RKO (cell line): ENCODE results near the gene SLC13A5.
"Not testable (repeated sequence)": the region's sequence is repeated elsewhere in the genome, so short reads cannot be mapped to it uniquely, and the experiment has no call there.

Experiments
- DNase-seq: peaks from one replicate; pipeline ENCODE4 v3.0.0-alpha.2; 2016; ENCODE audit warnings: low spot score

The SLC13A5 gene

DNA sequence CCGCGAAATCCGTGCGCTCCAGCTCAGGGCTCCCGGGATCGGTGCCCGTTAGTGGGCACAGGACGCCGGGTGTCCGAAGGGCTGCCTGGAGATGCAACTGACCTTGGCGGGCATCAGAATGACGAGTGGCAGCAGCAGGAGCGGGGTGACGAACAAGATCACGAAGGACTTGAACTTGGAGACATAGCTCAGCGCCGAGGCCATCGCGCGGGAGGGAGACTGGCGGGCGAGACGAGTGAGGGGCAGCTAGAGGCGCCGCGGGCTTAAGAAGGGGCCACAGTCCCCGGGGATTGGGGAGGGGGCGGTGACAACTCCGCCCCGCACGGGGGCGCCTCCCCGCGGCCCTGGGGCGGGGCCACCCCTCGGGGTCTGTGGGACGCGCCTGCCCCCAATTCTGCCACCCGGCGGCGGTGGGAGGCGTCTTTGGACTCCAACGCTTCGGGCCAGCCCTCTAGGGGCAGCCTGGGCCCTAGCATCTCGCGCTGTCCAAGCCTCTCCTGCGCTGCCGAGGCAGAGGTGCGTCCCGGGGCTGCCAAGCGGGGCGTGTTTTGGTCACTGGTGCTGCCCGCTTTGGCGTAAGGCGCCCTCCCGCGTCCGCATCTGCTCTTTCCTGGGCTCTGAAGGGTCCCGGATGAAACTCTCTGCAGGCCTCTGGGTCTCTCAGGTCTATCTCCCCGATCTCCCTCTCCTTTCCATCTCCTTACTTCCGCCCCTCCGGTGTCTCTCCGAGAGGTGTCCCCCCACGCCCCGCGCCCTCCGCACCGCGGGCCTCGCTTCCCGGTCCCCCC lies at the start of gene SLC13A5:
Gene SLC13A5 (minus strand): TSS at position 240 of the 788 bp plus-strand sequence. CDS start 36 bp downstream, at position 204.
- no peak for DNase-seq

DNA sequence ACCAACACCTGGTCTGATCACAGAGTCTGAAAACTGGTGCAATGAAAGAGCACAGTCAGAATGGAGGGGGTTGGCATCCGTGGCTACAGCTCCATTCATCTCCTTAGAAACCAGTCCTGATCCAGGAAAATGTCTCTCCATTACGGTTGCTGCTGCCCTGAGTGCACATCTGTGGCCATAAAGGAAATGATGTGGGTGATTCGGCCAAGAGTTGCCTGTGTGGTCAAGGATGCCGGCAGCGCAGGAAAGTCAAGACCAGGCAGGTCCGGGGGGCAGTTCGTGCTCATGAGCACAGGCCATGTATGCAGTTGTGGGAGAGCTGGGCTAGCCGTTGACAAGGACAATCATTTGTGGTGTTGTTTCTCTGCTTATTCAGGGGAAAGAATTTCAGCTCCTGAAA lies 48.6 kb upstream of the SLC13A5 start:
- no peak for DNase-seq

DNA sequence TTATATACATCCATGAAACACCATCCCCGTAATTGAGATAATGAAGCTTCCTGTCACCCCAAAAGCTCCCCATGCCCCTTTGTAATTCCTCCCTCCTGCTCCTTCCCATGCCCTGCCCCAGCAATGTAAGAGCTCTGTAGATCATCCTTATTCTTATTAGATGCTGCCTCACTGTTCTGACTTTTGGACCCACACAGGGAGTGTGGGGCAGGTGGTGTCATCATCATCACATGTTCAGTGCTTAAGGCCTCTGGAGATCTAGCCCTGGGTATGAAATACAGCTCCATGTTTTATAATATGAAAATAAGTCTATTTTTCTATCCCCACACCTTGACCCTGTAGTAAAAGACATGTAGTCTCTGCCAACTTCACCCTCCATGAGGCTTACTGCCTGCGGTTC lies 44.6 kb upstream of the SLC13A5 start:
- no peak for DNase-seq

DNA sequence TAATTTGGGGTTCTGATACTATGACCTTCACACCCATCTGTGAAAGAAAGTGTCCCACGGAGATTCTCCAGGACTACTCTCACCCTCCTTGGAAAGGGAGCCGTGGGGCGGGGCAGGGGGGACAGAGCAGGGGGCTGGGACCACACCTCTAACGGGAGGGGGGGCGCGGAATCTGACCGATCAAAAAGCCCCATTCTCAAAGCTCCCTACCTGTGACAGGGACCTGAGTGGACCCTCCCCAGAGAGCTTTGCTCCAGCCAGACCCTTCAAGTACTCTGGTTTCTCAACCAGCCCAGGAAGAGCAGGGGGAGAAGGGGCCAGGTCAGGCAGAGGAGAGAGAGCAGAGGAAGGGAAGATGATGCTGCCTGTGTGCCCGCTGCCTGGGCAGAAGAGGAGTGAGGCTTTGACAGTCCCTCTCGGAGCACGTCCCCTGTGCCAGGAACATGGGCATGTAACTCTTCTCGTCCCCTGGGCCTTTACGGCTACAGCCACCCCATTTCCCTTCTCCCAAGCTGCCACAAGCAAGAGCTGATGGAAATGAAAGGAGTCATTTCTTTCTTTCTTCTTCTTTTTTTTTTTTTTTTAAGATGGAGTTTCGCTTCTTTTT lies 43.4 kb upstream of the SLC13A5 start:
- DNase-seq: no peak

DNA sequence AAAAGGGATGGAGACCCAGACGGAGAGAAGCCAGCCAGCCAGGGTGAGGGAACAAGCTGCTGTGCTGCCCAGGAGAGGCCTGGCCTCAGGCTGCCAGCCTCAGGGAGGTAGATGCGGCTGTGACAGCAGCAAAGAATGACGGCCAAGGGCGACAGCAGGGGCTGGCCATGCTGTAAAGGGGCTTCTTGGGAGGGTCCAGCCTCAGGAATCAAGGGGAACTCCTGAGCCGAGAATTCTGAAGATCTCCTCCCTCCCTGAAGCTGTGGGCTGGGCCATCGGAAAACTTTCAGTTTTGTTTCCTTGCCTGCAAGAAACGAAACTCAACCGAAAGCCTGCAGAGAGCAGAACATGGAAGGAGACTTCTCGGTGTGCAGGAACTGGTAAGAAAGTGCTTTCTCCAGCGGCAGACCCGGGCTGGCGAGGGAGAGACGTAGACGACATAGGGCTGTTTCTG lies 42.6 kb upstream of the SLC13A5 start, which contains the start of gene XAF1:
Gene XAF1 (plus strand): TSS at position 316 of the 454 bp plus-strand sequence. CDS start 33 bp downstream, at position 349.
- DNase-seq: no peak

DNA sequence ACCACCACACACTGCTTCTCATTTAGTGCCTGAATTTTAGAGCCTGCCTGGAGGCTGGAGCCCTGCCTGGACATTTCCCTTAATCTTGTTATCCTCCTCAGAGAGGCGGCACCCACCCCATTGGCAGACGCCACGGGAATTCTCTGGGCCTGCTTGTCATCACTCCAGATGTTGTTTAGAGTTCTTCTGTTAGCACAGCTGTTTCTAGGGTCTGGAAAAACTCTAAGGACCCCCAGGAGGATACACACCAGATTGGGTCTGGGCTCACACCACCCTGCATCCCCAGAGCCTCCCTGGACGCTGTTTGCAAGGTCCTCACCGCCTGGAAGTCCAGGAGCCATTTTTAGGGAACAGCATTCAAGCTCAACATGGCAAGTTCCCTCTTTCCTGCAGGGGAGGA lies 42.1 kb upstream of the SLC13A5 start:
- no peak for DNase-seq

DNA sequence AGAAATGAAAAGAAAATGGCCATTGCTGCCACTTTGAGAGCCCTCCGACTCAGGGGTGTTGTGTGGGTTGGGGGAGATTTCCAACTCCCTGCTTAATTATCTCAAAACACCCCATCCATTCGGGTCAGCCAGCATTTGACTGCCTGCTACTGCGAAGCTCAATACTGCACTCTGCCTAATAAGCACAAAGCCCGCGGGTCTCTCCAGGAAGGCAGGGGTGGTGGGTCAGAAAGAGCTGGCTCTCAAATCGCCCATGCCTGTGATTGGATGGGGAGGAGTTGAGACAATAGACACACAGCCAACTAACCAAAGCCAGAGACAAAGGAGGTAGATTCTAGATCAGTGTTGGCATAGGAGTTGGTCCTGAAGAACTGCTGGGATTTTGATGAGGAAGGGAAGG lies 40.4 kb upstream of the SLC13A5 start:
- DNase-seq: no peak

DNA sequence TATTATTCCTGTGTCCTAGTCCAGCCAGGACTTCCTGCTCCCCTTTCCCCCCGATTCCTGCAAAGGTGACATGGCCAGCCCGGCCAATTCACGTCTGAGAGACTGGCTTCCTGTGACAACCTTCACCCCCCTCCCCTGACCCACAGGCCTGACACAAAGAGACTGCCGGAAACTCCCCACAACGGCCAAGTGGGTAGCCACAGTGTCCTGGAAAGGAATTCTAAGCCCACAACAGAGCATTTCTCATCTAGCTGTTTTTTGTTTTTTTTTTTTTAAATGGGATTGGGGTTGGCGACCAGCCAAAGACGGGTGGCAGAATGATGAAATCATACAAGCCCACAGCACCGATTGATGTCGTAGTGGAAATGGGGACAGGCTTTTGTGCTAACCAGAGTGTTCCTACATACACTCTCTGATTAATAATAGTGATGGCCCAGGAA lies 39.9 kb upstream of the SLC13A5 start:
- DNase-seq: no peak

DNA sequence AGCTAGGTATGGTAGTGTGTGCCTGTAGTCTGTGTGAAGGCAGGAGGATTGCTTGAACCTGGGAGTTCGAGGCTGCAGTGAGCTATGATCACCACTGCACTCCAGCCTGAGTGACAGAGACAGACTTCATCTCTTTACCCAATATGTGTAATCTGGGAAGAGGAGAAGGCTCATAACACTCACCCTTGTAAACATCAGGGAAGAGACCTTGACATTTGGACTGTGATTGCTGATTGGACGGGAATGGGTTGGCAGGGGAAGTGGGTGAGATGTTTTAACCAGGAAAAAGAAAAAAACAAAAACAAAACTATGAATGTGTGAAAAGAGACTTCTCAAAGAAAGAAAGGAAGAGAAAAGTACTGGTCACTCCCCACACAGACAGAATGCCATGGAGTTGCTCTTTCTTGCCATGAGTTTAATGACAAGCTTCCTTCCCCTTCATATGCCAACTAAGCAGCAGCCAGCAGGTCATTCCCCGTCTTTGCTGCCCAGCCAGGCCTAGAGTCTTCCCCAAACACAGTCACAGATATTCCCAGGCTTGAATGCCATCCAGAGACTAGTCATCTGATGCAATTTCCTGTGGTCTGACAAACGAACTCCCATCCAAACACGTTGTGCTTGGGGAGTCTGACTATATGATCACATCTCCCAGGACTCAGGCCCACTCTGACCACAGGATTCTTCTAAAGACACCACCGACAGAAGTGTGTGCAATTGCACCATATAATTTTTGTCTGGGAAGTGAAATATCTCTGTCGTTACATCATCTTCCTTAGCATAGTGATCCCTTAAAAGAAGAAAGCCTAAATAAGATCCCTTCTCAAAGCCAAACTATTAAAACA lies 39.1 kb upstream of the SLC13A5 start:
- DNase-seq: peak; percentile 71

DNA sequence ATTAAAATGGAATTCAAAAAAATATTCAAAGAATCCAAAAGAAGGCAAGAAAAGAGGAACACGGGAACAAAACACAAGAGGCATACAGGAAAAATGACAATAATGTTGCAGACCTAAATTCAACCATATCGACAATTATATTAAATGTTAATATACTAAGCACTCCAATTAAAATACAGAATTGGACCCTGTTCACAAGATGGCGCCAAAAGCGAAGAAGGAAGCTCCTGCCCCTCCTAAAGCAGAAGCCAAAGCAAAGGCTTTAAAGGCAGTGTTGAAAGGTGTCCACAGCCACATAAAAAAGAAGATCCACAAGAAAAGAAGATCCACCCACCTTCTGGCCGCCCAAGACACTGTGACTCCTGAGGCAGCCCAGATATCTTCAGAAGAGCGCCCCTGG lies 36.4 kb upstream of the SLC13A5 start:
- no peak for DNase-seq

DNA sequence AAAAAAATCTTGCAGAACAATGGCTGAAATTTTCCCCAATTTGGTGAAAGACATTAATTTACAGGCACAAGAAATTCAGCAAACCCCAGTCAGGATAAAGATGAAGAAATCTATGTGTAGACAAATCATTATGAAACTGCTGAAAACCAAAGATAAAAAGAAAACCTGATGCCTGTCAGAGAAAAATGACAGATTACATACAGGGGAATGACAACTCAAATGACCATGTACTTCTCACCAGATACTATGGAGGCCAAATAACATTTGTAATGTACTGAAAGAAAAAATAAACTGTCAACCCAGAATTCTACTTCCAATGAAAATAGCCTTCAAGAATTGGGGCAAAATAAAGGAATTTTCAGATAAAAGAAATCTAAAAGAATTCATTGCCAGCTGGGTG lies 35.4 kb upstream of the SLC13A5 start:
- no peak for DNase-seq

DNA sequence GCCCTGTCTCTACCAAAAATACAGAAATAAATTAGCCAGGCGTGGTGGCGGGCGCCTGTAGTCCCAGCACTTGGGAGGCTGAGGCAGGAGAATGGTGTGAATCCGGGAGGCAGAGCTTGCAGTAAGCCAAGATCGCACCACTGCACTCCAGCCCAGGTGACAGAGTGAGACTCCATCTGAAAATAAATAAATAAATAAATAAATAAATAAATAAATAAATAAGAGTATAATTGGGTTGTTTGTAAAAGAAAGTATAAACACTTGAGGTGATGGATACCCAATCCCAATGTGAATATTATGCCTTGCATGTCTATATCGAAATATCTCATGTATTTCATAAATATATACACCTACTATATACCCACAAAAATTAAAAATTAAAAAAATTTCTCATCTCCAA lies 33.5 kb upstream of the SLC13A5 start:
- not testable (repeated sequence) for DNase-seq

DNA sequence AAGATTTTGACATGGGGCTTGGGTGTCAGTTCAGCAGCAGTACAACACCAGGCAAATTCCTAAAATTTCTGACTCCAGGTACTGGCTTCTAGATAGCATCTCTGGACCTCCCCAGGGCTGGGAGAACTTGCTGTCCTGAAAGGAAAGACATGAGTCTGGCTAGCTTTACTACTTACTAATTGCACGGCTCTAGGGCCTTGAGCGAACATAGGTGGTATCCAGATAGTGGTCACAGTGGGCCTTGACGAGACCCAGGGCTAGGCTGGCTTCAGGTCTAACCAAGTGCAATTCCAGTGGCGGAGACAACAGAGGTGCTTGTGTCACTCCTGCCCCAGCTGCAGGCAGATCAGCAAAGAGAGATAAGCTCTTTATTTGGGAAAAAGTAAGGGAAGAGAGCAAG lies 16.4 kb upstream of the SLC13A5 start:
- no peak for DNase-seq

DNA sequence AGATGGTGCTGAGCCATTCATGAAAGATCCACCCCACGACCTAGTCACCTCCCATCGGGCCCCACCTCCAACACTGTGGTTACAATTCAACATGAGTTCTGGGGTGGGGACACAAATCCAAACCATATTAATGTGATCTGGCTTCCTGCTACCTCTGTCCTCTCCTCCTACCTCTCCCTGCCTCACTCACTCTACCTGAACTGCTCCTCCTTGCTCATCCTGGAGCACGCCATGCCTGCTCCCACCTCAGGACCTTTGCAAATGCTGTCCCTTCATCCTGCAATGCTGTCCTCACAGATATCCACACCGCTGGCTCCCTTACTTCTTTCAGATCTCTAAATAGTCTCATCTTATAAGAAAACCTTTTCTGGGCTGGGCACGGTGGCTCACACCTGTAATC lies 10.8 kb upstream of the SLC13A5 start:
- no peak for DNase-seq

DNA sequence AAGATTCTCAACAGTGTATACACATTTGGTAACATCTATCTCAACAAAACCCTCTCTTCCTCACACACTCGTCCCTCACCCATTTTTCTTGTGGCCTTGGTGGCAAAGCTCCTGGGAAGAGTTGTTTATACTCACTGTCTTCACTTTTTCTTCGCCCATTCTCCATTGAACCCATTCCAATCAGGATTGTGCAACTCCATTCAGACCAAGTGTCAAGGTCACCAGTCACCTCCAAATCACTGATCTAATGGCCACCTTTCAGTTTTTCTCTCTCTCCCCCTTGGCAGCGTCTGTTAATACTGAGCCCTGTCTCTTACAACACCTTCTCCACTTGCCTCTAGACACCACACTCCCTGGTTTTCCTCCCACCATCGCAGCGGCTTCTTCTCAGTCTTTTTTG lies 8.6 kb upstream of the SLC13A5 start:
- no peak for DNase-seq

DNA sequence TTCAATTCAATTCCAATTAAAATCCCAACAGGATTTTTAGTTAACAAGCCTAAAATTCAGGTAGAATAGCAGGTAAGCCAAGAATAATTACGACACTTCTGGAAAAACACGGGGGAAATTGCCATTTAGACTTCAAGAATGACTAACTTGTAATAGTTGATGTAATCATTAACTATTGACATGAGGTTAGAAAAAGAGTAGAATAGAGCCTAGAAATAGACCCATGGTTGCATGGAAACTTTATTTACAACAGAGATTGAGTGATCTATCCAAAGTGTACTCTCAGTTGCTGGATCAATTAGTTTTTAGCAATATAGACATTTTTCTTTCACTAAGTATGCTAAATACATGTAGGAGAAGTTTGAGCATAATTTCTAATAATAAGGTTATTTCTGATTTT lies 3.6 kb upstream of the SLC13A5 start:
- no peak for DNase-seq

DNA sequence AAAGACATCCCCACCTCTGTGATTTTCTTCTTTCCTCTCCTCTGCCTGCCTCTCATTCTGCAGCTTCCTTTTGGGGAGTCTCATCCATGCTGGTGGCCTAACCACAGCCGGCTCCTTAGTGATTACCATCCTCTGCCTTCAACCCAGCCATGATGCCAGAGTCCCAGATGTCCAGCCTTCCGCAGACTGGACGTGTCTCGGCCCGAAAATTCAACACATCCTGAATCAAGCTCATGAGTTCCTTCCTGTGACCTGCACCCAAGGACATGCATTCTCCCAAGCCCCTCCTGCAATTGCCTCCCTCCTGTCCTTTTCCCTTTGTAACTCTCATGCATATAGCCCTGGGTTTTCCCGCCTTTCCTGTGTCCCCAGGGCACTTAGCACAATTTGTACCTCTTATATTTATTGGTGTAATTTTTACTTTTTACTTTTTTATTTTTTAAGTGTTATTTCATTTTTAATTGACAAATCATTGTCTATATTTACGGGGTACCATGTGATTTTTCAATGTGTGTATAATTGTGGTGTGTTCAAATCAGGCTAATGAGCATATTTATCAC lies 1.2 kb upstream of the SLC13A5 start:
- DNase-seq: no peak

DNA sequence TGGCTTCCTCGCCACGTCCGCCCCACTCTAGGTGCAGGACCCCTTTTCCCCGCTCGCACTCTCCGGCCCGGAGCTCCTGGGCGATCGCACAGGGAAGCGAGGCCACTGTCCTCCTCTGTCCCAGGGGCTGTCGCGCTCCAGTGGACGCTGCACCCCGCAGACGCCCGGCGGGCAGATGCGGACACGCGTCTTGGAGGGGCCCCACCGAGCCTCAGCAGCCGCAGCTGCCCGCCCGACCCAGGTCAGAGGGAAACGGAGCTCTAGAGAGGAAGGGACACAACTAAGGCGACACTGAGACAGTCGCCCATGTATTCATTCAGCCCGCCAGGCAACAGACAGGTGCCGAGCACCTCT lies 726 bp upstream of the SLC13A5 start:
- no peak for DNase-seq

DNA sequence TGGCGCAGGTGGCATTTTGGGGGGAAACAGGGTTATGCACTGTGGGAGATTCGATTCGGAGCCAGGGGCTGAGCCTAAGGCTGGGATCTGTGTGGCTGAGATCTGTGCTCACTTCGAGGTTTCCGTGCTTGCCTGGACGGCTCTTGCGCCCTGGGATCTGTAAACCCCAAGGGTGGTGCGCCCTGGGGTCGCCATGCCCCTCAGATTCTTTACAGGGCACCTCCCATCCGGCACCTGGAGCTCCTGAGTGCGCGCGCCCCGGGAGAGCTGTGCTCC lies 377 bp downstream of the SLC13A5 start:
- no peak for DNase-seq

DNA sequence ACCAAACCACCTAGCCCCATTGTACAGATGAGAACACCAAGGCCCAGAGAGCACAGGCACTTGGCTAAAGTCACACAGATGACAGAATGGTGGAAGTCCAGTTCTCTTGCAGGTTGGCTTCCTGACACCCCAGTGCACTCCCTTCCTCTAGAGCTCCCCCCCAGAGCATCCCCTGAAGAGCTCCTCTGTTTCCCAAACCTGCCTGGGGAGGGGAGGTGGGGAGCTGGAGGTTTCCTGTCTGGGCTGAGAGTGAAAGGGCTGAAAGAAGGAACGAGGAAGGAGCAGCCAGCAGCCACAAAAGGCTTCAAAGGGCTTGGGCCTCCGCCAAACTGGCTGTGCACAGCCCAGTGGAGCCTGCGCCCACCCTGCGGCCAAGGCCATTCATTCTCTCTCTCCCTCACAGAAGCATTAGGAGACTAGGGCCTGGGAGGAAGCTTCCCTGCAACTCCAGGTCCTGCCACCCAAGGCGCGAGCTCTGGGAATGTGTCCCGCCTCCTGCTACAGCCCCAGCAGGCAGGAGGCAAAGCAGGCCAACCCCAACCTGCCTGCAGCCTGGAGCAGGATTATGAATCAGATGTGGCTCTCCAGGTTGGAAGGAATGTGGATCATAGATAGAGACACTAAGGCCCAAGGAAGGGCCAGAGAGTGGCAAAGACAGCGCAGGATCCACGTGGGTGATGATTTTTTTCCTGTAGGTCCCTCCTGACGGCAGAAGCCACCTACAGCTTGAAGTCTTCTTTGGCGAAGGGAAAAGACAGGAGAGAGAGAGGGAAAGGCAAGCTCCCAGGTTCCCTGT lies 913 bp downstream of the SLC13A5 start:
- DNase-seq: peak; percentile 3

DNA sequence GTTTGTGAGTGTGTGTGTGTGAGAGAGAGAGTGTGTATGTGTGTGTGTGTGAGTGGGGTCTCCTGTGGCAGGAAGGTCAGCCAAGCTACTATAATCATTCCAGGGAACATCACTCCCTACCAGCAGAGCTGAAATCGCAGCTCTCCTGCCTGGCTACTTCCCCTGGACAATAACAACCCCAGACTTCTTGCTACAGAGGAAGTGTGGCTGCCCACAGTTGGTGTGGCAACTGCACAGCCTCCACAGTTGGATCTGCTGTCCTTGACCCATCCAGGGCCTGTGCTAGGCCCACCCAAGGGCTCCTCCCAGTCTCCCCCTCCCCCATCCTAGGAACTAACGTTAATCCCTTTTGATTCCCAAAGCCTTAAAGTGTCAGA lies 1.5 kb downstream of the SLC13A5 start:
- DNase-seq: no peak
